Measurements from ENCODE around the gene TDRD9.

Gene TDRD9

GRCh38 chr14:104093366-104094055 lies 165.3 kb downstream of the TDRD9 start:
- DNase-seq = no peak

DNA sequence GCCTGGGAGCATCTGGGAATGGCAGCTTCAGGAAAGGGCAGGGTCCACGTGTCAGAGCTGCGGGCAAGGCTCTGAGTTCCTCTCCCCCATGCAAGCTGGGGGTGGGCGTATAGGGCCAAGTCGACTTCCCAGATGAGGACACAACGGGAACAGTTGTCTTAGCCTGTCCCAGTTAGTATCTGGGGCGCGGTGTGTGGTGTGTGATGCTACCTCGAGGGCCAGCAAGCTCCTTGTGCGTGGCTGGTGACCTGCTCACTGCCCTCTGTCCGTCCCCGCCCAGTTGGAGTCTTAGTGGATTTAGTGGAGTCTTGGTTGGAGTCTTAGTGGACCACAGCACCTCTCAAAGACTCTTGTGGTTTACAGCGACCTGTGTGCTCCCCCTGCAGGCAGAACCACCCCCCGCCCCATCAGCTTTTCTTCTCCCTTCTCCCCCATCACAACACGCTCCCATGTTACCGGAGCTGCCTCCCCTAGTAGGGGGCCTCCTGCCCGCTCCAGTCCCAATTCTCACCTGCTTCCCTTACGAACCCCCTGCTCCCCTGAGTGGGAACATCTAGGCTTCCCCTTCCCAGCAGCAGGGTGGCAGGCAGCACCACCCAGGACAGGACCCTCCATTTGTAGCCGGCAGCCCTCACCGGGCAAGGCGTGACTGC lies 165.9 kb downstream of the TDRD9 start:
- DNase-seq = no peak

- DNase-seq = peak; percentile 2 to 11
These were observed 166.6 kb downstream of the TDRD9 start for GRCh38 chr14:104094709-104095425.

DNA sequence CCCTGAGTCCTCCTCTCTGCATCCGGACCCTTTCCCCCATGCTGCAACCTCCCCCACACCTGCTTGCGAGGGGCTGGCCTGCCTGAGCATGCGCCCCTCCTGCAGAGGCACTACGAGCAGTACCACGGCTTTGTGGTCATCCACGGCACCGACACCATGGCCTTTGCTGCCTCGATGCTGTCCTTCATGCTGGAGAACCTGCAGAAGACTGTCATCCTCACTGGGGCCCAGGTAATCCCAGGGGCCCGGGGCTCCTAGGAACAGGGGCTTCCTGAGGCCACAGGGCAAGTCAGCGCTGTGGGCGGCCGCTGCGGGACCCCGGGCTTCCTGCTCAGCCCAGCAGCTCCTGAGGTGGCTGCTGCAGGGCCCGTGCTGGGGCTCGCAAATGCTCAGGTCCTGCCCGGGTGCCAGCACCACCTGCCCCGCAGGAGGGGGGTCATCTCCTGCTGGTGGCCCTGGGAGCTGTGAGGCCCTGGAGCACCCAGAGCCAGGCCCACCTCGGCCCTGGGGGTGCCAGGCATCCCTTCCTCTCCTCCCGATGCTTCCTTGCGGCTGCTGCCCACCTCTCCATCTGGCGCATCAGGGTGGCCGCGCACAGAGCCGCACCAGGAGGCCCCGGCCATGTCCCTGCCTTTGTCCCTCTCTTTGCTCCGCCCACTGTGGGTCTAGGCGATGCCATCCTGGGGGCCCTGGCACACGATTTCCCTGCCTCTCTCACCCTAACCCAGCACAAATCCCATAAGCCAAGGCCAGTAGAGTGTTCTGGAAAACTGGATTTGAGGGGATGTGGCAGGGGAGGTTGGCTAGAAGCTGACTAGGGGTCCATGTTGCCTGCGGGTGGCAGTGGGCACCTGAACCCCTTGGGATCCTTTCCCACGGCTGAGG lies 167.4 kb downstream of the TDRD9 start:
- no peak for DNase-seq

GRCh38 chr14:104096318-104096717 lies 168.1 kb downstream of the TDRD9 start:
- no peak for DNase-seq

DNA sequence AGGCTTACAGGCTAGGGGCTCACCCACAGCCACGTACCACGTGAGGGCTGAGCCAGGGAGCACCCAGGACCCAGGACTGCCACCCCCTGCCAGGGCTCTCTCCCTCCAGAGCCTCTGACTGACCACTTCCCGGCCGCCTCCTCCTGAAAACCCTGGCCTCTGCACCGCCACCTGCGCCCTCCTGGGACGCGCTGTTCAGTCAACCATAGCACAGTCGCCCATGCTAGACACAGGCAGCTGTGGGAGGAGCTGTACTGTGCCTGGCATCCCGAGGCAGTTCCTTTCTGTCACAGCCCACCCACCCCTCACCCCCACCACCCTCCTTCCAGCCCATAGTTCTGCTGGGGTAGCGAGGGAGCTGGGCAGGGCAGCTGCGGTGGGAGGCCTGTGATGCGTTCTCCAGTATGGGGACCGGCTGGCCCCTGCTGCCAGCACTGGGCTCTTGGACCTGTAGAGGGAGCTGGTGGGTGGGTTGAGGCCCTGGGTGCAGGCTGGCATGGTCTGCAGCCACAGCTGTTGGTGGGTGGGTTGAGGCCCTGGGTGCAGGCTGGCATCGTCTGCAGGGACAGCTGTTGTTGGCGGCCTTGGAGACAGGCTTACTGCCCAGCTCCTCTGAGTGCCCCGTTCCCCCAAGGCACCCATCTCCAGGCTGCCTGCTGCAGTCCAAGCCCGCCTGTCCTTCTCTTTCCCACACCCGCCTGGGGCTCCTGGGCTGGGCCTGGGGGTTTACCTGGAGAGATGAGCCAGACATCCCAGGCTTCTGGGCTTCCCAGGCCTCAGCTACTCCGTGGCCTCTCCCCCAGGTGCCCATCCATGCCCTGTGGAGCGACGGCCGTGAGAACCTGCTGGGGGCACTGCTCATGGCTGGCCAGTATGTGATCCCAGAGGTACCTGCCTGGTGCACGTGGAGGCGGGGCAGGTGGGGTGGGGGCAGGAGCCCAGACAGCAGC lies 168.8 kb downstream of the TDRD9 start:
- no peak for DNase-seq

DNA sequence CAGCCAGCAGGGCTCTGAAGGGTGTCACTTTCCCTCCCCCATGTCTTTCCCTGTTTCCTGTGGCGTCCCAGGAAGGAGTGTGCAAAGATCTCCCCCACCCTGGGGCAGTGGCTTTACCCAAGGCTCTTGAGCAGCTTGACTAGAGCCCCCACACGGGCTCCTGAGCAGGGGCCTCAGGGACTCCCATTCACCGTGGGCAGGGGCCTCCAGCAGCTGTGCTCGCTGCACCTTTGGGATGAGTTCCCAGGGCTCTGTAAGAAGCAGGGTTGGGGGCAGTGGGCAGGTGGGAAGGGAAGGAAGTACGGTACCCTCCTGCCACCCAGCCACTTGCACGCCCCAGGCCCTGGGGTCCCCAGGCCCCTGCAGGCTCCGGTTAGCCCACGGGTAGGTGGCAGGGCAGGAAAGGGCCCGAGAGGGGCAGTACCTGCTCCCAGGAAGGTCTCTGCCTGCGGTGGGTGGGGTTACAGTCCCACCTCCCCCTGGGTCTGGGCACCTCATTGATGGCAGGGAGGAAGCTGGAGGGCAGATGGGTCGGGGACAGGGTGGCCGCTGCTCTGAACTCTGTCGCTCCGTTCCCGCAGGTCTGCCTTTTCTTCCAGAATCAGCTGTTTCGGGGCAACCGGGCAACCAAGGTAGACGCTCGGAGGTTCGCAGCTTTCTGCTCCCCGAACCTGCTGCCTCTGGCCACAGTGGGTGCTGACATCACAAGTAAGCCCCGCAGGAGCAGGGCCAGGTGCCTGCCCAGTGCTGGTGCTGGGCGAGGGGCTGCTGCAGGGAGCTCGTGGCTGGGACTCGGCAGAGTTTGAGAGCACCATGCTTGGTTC lies 170.2 kb downstream of the TDRD9 start:
- no peak for DNase-seq

DNA sequence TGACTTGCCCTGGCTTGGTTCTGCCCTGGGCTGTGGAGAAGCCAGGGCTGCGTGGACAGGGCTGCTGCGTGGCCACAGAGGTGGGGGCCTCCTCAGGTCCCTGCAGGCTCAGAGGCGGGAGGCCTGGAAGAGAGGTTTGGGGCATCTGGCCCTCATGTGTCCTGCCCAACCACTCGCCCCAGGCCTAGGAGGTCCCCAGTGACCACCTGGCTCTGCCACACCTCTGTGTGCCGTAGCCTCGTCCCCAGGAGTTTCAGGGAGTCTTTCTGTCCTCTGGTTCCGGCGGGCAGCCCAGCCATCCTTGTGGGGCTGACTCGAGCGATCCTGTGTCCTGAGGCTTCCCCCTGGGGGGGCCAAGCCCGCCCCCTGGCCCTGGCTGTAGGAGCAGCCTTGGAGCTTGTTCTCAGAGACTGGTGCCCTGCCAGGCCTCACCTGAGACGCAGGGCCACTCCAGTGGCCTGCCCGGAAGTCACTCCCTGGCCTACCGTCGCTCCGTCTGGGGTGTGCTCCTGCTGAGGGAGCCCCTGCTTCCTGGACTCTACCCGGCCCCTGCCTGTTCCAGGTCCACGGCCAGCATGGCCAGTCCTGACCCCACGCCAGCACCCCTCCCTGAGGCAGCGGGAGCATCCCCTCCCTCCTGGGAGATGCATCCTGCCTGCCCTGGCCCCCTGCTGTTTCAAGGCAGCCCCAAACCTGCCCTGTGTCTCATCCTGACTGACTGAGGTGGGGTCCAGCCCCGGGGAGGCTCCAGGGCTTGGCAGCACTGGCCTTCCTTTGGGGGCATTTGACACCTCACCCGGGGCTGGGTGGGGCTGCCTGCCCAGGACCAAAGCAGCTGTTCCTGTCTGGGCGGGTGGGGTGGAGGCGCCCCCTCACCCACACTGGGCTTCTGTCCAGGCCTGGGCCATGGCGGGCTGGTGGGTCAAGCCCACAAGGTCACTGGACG lies 171.1 kb downstream of the TDRD9 start:
- DNase-seq = no peak

GRCh38 chr14:104100171-104101085 lies 172.2 kb downstream of the TDRD9 start:
- DNase-seq = no peak

DNA sequence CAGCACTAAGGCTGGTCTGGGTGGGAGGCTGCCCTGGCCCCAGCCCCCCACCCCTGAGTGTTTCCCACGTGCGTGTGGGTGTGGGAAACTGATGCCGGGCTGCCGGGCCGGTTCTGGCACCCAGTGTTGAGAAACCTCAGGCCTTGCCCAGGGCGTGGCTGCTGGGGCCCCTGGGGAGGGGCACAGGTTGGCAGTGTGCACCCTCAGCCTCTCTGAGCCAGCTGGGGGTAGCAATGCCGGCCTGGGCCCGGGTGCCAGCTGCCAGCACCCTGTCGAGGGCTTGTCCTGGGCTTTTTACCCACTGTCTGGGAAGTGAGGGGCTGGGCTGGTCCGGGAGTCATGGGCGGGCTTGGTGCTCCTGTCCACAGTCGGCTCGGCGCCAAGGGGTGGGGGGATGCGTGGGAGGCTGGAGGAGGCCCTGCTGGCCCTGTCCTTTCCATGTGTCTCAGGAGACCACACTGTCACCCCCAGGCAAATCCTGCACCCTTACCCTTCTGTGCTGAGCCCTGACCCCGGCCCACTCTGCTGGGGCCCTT lies 172.9 kb downstream of the TDRD9 start:
- DNase-seq = no peak

DNA sequence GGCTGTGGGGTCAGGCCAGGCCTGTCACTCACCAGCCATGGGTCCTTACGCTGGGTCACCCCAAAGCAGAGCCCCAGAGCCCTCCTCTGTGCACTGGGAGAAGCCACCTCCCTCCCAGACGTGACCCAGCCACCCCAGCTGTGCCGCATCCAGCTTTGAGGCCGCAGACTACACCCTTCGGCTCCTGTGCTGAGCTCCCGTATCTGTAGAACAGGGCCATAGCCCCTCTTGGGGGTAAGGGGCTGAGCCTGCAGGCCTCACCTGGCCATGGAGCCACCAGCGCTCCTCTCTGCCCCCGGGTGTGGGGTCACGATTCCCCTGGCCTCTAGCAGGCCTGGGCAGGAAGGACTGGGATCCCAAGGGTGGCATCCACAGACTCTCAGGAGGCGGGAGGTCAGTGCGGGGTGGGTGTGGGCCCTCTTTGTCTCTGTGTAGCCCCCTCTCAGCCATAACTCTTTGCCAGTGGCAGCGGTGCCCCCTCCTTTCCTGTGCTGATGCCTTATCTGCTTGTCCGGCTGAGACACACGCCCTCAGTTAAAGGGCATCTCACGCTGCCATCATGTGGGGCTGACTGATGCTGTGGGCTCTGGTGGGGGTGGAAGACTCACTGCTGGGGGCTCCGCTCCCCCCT lies 173.5 kb downstream of the TDRD9 start:
- DNase-seq = no peak

All from AML-193 (cell line).